ENCODE results near the gene LRRC66. TPM values are rescaled to one million over a fixed set of nuclear protein-coding genes. Genes with fewer than 3 reads are reported as not detected.

The LRRC66 gene
- total RNA-seq, 1 experiment from 2014 or later, result not detected

- TF ChIP-seq, protein P1, sequence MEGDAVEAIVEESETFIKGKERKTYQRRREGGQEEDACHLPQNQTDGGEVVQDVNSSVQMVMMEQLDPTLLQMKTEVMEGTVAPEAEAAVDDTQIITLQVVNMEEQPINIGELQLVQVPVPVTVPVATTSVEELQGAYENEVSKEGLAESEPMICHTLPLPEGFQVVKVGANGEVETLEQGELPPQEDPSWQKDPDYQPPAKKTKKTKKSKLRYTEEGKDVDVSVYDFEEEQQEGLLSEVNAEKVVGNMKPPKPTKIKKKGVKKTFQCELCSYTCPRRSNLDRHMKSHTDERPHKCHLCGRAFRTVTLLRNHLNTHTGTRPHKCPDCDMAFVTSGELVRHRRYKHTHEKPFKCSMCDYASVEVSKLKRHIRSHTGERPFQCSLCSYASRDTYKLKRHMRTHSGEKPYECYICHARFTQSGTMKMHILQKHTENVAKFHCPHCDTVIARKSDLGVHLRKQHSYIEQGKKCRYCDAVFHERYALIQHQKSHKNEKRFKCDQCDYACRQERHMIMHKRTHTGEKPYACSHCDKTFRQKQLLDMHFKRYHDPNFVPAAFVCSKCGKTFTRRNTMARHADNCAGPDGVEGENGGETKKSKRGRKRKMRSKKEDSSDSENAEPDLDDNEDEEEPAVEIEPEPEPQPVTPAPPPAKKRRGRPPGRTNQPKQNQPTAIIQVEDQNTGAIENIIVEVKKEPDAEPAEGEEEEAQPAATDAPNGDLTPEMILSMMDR (conservative IDR thresholded peaks at IDR 0.05), result no peak
- H3K9me3 ChIP-seq (ENCODE audit: control insufficient read depth, low read depth, low read length), result peaks cover 4% of the 10 kb centered on the region
- peaks cover 15% of the 10 kb centered on the region for H3K27me3 Mint-ChIP-seq (ENCODE audit: low read depth)
- WGBS (ENCODE audit: extremely low coverage, insufficient read length, low lambda C conversion rate), result no CpG with 5 or more reads among the region's 4 CpGs
- H3K23ac ChIP-seq (ENCODE audit: insufficient read length, low read depth, low read length), result no peak overlapping the region
- H3K4me3 Mint-ChIP-seq, result no peak overlapping the region
- no peaks in the 10 kb centered on the region for H3K27me3 ChIP-seq (ENCODE audit: insufficient read depth, low read length)
- H3K27ac ChIP-seq (ENCODE audit: insufficient read length, low read depth, low read length), result no peak overlapping the region
- H3K79me1 ChIP-seq (ENCODE audit: insufficient read depth, low read depth, low read length, poor library complexity, severe bottlenecking), result no peaks in the 10 kb centered on the region
- H3K9me3 Mint-ChIP-seq, result peaks cover 15 to 76% of the 10 kb centered on the region in 2 experiments
- no peak overlapping the region for H2BK20ac ChIP-seq (ENCODE audit: low read depth, low read length, poor library complexity, severe bottlenecking)
- no peak overlapping the region; the same call in 1 of the 2 replicates for H3K14ac ChIP-seq (ENCODE audit: insufficient read depth, low read length)
- no peak overlapping the region for H3T11ph ChIP-seq (ENCODE audit: low read length)
- H3K36me3 Mint-ChIP-seq (ENCODE audit: insufficient read depth in 1 of 3, low read depth in 3 of 3), result peaks cover 0 to 4% (median 0%) of the 10 kb centered on the region in 3 experiments; a peak in 1 of 7 replicates
- no peaks in the 10 kb centered on the region for H3K23me2 ChIP-seq (ENCODE audit: insufficient read length, low read depth, low read length, poor library complexity, severe bottlenecking)
- H2BK12ac ChIP-seq (ENCODE audit: insufficient read length, low read depth, low read length), result no peak overlapping the region
- H4K91ac ChIP-seq (ENCODE audit: insufficient read length, low read depth, low read length), result no peak overlapping the region
- H4K8ac ChIP-seq (replicated peaks; ENCODE audit: insufficient read length, low read depth, low read length), result no peak overlapping the region
- no peak overlapping the region for H2BK120ac ChIP-seq (ENCODE audit: low read depth, low read length, poor library complexity, severe bottlenecking)
- H2AK5ac ChIP-seq (ENCODE audit: insufficient read length, low read length), result no peak overlapping the region
- no peaks in the 10 kb centered on the region for H4K20me1 ChIP-seq (ENCODE audit: control insufficient read depth, insufficient read depth, insufficient read length)
- H3K79me2 ChIP-seq (ENCODE audit: insufficient read depth, low read length), result no peaks in the 10 kb centered on the region
- no peak overlapping the region for H3K56ac ChIP-seq (ENCODE audit: insufficient read length, low read depth, low read length)
- DNase-seq, result no peak
- no peak overlapping the region for H4K5ac ChIP-seq (ENCODE audit: insufficient read length, low read depth, low read length)
- H3K27ac Mint-ChIP-seq, result no peak overlapping the region
- H2BK5ac ChIP-seq (ENCODE audit: insufficient read length, low read length), result no peak overlapping the region
- no peak overlapping the region for H3K18ac ChIP-seq (ENCODE audit: insufficient read length, low read depth, low read length)
- H2AFZ ChIP-seq (ENCODE audit: low read length), result no peak overlapping the region
- H3K4me1 ChIP-seq (ENCODE audit: insufficient read depth, low read length), result no peaks in the 10 kb centered on the region
- no peak overlapping the region for H3K4ac ChIP-seq (ENCODE audit: low read depth, low read length)
- no peak overlapping the region for H3K9ac ChIP-seq (ENCODE audit: extremely low read depth, insufficient read length, low read length)
- peaks cover 0 to 6% of the 10 kb centered on the region in 2 experiments; a peak in 2 of 4 replicates for H3K4me1 Mint-ChIP-seq
- no peak overlapping the region for H3K4me2 ChIP-seq (ENCODE audit: insufficient read depth, insufficient read length, low read length)
- H2BK15ac ChIP-seq (ENCODE audit: low read depth, low read length), result no peak overlapping the region
These were observed 56.2 kb downstream of the LRRC66 start for GRCh38 chr4:51963841-51964517.
